GM19240 (cell line): ENCODE results near the gene SMYD1.
"Not testable (repeated sequence)": the region's sequence is repeated elsewhere in the genome, so short reads cannot be mapped to it uniquely, and the experiment has no call there.

Experiments
- DNase-seq: peaks from one replicate; pipeline ENCODE4 v3.0.0; 2011; ENCODE audit warnings: low spot score; ENCODE audit not compliant: insufficient read length

Gene SMYD1

GRCh38 chr2:88067598-88067997 is at the start of gene SMYD1:
TSS of gene SMYD1 (plus strand) at chr2:88067825. CDS start at chr2:88067865, 40 bp downstream.
- no peak for DNase-seq

- DNase-seq: not testable (repeated sequence)
Measured at GRCh38 chr2:88018077-88018805, 49.4 kb upstream of the SMYD1 start.

- DNase-seq: no peak
Measured at GRCh38 chr2:88018909-88019308, 48.7 kb upstream of the SMYD1 start.

GRCh38 chr2:88019985-88020384 is 47.6 kb upstream of the SMYD1 start:
- DNase-seq: no peak

- DNase-seq: no peak
Measured at GRCh38 chr2:88022669-88022921, 45.0 kb upstream of the SMYD1 start.

- DNase-seq: no peak
Measured at GRCh38 chr2:88024509-88024908, 43.1 kb upstream of the SMYD1 start.

- no peak for DNase-seq
Measured at GRCh38 chr2:88027697-88028389, 39.8 kb upstream of the SMYD1 start.

GRCh38 chr2:88028931-88029330 is 38.7 kb upstream of the SMYD1 start:
- no peak for DNase-seq

GRCh38 chr2:88032070-88032702 is 35.4 kb upstream of the SMYD1 start:
- DNase-seq: no peak

GRCh38 chr2:88036182-88036581 is 31.4 kb upstream of the SMYD1 start:
- DNase-seq: no peak

GRCh38 chr2:88036606-88037005 is 31.0 kb upstream of the SMYD1 start:
- DNase-seq: no peak

- no peak for DNase-seq
Measured at GRCh38 chr2:88038263-88039105, 29.1 kb upstream of the SMYD1 start.

GRCh38 chr2:88042476-88042875 is 25.1 kb upstream of the SMYD1 start:
- DNase-seq: no peak

GRCh38 chr2:88045561-88045960 is 22.1 kb upstream of the SMYD1 start:
- not testable (repeated sequence) for DNase-seq

- no peak for DNase-seq
Measured at GRCh38 chr2:88048541-88048940, 19.1 kb upstream of the SMYD1 start.

- DNase-seq: no peak
Measured at GRCh38 chr2:88049622-88050021, 18.0 kb upstream of the SMYD1 start.

- no peak for DNase-seq
Measured at GRCh38 chr2:88051792-88052191, 15.8 kb upstream of the SMYD1 start.

- no peak for DNase-seq
Measured at GRCh38 chr2:88053296-88053695, 14.3 kb upstream of the SMYD1 start.

GRCh38 chr2:88053934-88054781 is 13.5 kb upstream of the SMYD1 start:
- DNase-seq: no peak

- no peak for DNase-seq
Measured at GRCh38 chr2:88054782-88055370, 12.7 kb upstream of the SMYD1 start.
